ENCODE data around the gene TXNDC11.

Gene TXNDC11

GRCh38 chr16:11716336-11716735 is 26.3 kb downstream of the TXNDC11 start:
- DNase-seq: no peak

- no peak for DNase-seq
Measured at GRCh38 chr16:11715246-11715947, 27.3 kb downstream of the TXNDC11 start.

GRCh38 chr16:11712122-11712521 is 30.5 kb downstream of the TXNDC11 start:
- no peak for DNase-seq

GRCh38 chr16:11711662-11712061 is 31.0 kb downstream of the TXNDC11 start:
- DNase-seq: no peak

- DNase-seq: no peak
Measured at GRCh38 chr16:11708421-11708820, 34.2 kb downstream of the TXNDC11 start.

GRCh38 chr16:11707679-11708197 is 34.9 kb downstream of the TXNDC11 start:
- no peak for DNase-seq

- DNase-seq: no peak
Measured at GRCh38 chr16:11706180-11706742, 36.4 kb downstream of the TXNDC11 start.

- no peak for DNase-seq
Measured at GRCh38 chr16:11705311-11706025, 37.2 kb downstream of the TXNDC11 start.

- no peak for DNase-seq
Measured at GRCh38 chr16:11700264-11701029, 42.2 kb downstream of the TXNDC11 start.

- DNase-seq: no peak
Measured at GRCh38 chr16:11699234-11699894, 43.3 kb downstream of the TXNDC11 start.

- DNase-seq: no peak
Measured at GRCh38 chr16:11698271-11698689, 44.4 kb downstream of the TXNDC11 start.

GRCh38 chr16:11697319-11697718 is 45.3 kb downstream of the TXNDC11 start:
- no peak for DNase-seq

GRCh38 chr16:11696266-11697012 is 46.2 kb downstream of the TXNDC11 start:
- no peak for DNase-seq

GRCh38 chr16:11692651-11693050 is 50.0 kb downstream of the TXNDC11 start:
- DNase-seq: no peak

GRCh38 chr16:11692171-11692570 is 50.5 kb downstream of the TXNDC11 start:
- no peak for DNase-seq

- no peak for DNase-seq
Measured at GRCh38 chr16:11691771-11692170, 50.9 kb downstream of the TXNDC11 start.

GRCh38 chr16:11691235-11691634 is 51.4 kb downstream of the TXNDC11 start:
- DNase-seq: no peak

- no peak for DNase-seq
Measured at GRCh38 chr16:11689031-11689840, 53.4 kb downstream of the TXNDC11 start.

- DNase-seq: no peak
Measured at GRCh38 chr16:11688520-11688886, 54.2 kb downstream of the TXNDC11 start.

GRCh38 chr16:11687601-11688519 is 54.8 kb downstream of the TXNDC11 start:
- DNase-seq: no peak

Measured in NCI-H1436 (cell line).